ENCODE measurements around the gene GRIA2.
"Not testable (repeated sequence)": the region's sequence is repeated elsewhere in the genome, so short reads cannot be mapped to it uniquely, and the experiment has no call there.

GRIA2 gene

DNA sequence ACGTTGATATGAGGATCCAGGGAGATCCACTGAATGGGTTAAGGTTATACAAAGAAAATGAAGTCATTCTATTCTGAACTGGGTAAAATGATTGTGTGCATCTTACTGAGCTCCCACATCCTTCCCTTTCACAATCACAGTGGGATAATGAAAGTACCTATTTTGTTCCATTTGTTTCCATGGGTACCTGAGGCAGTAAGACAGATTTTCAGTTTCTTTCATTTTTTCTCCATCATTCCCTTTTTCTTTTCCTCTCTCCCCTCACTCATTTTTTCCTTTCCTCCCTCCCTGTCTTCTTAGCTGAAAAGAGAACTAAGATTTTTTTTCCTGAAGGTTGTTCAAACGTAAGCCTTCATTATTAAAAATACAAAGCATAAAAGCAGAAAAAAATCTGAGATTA is 4.6 kb downstream of the GRIA2 start:
- TF ChIP-seq GATA1 (IDR thresholded peaks at IDR 0.05; ENCODE audit: low read depth, low read length), result no peak
- no peak for TF ChIP-seq POLR2A (IDR thresholded peaks at IDR 0.05; ENCODE audit: low read length)
- DNase-seq, result no peak

GRCh38 chr4:157226035-157226434 is 5.5 kb downstream of the GRIA2 start:
- no peak for DNase-seq
- TF ChIP-seq GATA1 (IDR thresholded peaks at IDR 0.05; ENCODE audit: low read depth, low read length), result no peak
- TF ChIP-seq POLR2A (IDR thresholded peaks at IDR 0.05; ENCODE audit: low read length), result no peak

GRCh38 chr4:157226601-157227000 is 6.1 kb downstream of the GRIA2 start:
- TF ChIP-seq GATA1 (IDR thresholded peaks at IDR 0.05; ENCODE audit: low read depth, low read length) (no peak), POLR2A (IDR thresholded peaks at IDR 0.05; ENCODE audit: low read length) (no peak)
- DNase-seq, result no peak

GRCh38 chr4:157231525-157231924 is 11.0 kb downstream of the GRIA2 start:
- DNase-seq, result no peak
- TF ChIP-seq GATA1 (IDR thresholded peaks at IDR 0.05; ENCODE audit: low read depth, low read length) (no peak), POLR2A (IDR thresholded peaks at IDR 0.05; ENCODE audit: low read length) (no peak)

DNA sequence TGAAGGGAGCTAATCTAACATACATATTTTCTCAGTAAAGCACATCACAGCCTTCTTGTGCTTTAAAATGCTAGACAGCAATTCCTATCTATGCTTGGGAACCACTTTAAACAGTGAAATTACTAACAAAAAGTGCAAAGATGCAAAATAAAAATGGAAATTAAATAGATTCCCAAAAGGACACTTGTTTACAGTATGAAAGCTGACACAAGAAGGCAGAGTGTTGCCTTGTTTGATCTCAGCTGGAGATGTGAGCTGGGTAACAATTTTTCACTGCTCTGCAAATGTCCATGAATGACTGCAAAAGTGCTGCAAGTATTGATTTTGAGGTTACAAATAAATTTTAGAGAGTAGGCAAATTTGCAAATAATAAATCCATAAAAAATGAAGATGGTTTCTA is 22.3 kb downstream of the GRIA2 start:
- TF ChIP-seq GATA1 (IDR thresholded peaks at IDR 0.05; ENCODE audit: low read depth, low read length), result no peak
- TF ChIP-seq POLR2A (IDR thresholded peaks at IDR 0.05; ENCODE audit: low read length), result no peak
- no peak for DNase-seq

DNA sequence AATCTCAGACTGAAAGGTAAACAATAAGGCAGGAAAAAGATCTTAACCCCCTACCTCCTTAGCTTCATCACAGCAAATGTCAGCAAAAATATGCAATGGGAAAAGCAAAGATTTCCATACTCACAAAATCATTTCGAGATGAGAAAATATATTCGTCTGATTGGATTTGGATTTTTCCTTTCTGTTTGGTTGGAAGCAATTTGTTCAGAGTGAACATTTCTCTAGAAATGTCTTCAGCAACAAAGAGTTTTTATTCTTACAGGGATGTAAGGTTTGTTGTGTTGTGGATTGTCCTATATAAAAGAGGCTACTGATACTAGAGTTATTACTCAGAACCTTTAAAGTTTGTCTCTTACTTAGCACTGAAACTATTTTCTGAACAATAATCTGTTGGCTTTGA is 23.8 kb downstream of the GRIA2 start:
- TF ChIP-seq GATA1 (IDR thresholded peaks at IDR 0.05; ENCODE audit: low read depth, low read length), result no peak
- TF ChIP-seq POLR2A (IDR thresholded peaks at IDR 0.05; ENCODE audit: low read length), result no peak
- no peak for DNase-seq

- no peak for TF ChIP-seq POLR2A (IDR thresholded peaks at IDR 0.05; ENCODE audit: low read length)
- no peak for TF ChIP-seq GATA1 (IDR thresholded peaks at IDR 0.05; ENCODE audit: low read depth, low read length)
These were observed 24.8 kb downstream of the GRIA2 start for GRCh38 chr4:157245351-157245750.

DNA sequence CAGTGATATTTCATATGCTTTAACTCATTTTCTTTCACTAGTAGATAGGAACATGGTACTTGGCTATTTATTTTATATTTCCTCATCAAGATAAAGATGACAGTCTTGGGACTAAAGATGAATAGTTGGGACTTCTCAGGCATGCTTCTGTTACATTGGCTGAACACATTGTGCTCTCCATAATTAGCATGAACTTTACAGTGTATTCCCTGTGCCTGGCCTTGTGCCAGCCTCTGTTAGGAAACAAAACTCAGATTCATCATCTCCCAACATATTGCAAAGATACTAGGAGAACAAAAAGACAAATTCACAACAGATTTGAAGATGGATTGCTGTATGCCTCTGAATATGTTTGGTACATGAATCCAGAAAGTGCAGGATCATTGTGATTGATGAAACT is 26.4 kb downstream of the GRIA2 start:
- TF ChIP-seq GATA1 (IDR thresholded peaks at IDR 0.05; ENCODE audit: low read depth, low read length) (no peak), POLR2A (IDR thresholded peaks at IDR 0.05; ENCODE audit: low read length) (no peak)
- no peak for DNase-seq

More at GRCh38 chr4:157245351-157245750, 24.8 kb downstream of the GRIA2 start:
- DNase-seq, result no peak

- DNase-seq, result not testable (repeated sequence)
These were observed 37.6 kb downstream of the GRIA2 start for GRCh38 chr4:157258165-157258564.

DNA sequence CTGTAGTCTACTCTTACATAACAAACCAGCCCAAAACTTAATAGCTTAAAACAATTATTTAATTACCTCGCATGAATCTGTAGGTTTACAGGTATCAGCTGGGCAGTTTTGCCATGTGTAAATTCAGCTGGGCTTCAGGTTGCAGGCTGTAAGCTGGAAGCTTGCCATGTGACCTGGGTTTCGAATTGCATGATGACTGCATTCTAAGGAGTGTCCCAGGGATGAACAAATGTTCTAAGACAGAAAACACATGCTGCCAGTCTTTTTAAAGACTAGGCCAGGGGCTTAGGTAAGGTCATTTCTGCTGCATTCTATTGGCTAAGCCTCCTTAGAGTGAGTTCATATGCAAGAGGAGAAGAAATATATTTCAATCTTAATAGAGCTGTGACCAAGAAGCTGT is 44.8 kb downstream of the GRIA2 start:
- no peak for TF ChIP-seq GATA1 (IDR thresholded peaks at IDR 0.05; ENCODE audit: low read depth, low read length)
- TF ChIP-seq POLR2A (IDR thresholded peaks at IDR 0.05; ENCODE audit: low read length), result no peak
- DNase-seq, result no peak

GRCh38 chr4:157270108-157270507 is 49.6 kb downstream of the GRIA2 start:
- TF ChIP-seq POLR2A (IDR thresholded peaks at IDR 0.05; ENCODE audit: low read length) (no peak), GATA1 (IDR thresholded peaks at IDR 0.05; ENCODE audit: low read depth, low read length) (no peak)
- no peak for DNase-seq

DNA sequence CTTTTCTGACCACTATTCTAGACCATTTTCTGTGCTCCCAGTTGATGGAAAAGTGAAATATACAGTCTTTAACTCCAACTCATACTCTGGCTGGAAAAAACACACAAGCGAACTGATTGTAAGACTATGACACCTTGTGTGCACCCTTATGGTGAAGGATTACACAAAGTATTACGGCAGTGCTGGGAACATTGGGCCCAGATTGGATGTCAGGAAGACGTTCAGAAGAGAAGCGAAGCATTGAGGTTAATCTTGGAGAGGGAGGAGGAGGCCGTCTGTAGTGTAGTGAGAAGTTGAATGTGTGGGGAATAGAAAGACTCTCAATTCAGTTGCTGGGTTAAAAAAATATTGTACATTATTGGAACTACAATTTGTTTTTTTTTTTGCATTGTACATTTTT is 50.0 kb downstream of the GRIA2 start:
- no peak for TF ChIP-seq POLR2A (IDR thresholded peaks at IDR 0.05; ENCODE audit: low read length)
- no peak for TF ChIP-seq GATA1 (IDR thresholded peaks at IDR 0.05; ENCODE audit: low read depth, low read length)
- no peak for DNase-seq

DNA sequence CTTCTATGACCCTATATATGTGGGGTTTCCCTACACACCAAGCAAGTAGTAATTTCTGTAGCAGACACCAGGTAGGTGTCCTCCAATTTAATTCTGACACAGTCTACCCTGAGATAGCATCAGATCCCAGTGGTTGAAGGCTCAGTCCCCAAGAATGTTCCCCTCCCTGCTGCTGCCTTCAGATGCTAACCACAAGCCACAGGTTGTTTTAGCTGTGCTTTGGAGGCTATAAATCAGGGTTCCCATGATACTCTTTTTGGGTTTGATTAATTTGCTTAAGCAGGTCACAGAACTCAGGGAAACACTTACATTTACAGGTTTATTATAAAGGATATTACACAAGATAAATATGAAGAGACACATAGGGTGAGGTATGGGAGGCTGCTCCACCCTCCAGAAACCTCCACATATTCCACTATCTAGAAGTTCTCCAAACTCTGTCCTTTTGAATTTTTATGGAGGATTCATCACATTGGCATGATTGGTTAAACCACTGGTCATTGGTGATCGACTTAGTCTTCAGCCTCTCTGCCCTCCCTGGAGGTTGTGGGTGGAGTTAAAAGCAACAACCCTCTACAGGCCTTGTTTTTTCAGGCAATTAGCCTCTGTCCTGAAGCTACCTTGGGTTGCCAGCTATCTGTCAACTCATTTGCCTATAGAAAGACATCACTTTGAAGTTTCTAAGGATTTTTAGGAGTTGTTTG is 50.8 kb downstream of the GRIA2 start:
- no peak for TF ChIP-seq GATA1 (IDR thresholded peaks at IDR 0.05; ENCODE audit: low read depth, low read length)
- no peak for TF ChIP-seq POLR2A (IDR thresholded peaks at IDR 0.05; ENCODE audit: low read length)
- DNase-seq, result no peak

DNA sequence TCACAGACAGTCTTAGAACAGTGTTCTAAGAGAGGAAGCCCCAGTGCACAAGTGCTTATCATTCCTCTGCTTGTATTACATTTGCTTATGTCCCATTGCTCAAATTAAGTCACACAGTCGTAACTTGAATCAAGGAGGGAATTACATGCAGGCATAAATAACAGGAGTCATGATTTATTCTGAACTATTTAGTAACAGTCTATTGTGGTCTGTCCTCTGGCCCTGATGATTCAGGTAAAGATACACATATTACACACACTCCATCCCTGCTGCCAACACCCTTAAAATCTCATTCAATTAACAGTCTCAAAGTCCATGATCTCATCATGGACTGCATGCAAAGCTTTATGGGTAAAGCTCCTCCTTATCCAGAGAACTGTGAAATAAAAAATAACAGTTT is 60.1 kb downstream of the GRIA2 start:
- DNase-seq, result no peak
- TF ChIP-seq GATA1 (IDR thresholded peaks at IDR 0.05; ENCODE audit: low read depth, low read length) (no peak), POLR2A (IDR thresholded peaks at IDR 0.05; ENCODE audit: low read length) (no peak)

DNA sequence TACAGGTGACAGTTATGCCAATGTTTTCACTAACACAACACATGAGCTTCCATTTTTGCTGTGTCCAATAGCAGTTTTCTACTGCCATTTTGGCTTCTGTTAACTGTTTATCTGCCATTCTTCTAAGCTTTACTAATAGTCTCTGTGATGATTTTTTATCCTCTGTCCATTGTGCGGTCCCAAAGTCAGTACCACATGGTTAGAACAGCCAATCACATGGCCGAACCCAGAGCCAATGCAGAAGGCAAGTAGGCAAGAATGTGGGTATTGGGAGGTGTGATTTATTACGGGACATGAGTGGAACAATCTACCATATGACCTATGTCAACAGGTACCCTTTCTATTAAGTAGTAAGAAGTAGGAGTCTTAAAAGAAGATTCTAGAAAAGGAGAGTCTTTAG is 61.5 kb downstream of the GRIA2 start:
- DNase-seq, result no peak
- TF ChIP-seq POLR2A (IDR thresholded peaks at IDR 0.05; ENCODE audit: low read length) (no peak), GATA1 (IDR thresholded peaks at IDR 0.05; ENCODE audit: low read depth, low read length) (no peak)

- DNase-seq, result no peak
- TF ChIP-seq POLR2A (IDR thresholded peaks at IDR 0.05; ENCODE audit: low read length), result no peak
- no peak for TF ChIP-seq GATA1 (IDR thresholded peaks at IDR 0.05; ENCODE audit: low read depth, low read length)
These were observed 66.9 kb downstream of the GRIA2 start for GRCh38 chr4:157287445-157287844.

Data from erythroblast (primary cell).